ENCODE measurements around the gene ARHGAP42. TPM values are rescaled to one million over a fixed set of nuclear protein-coding genes. Genes with fewer than 3 reads are reported as not detected.

Gene ARHGAP42
- total RNA-seq, 1 donor from 2014 or later = 19.1 TPM

- DNase-seq (ENCODE audit: low spot score) = no peak
- Mint-ChIP-seq H3K27me3 (ENCODE audit: unreplicated experiment) (no peaks in the 10 kb centered on the region), H3K4me3 (ENCODE audit: unreplicated experiment) (no peak overlapping the region), H3K36me3 (ENCODE audit: low read depth, unreplicated experiment) (no peaks in the 10 kb centered on the region), H3K9me3 (ENCODE audit: unreplicated experiment) (no peaks in the 10 kb centered on the region), H3K27ac (ENCODE audit: unreplicated experiment) (no peak overlapping the region), H3K4me1 (ENCODE audit: unreplicated experiment) (no peaks in the 10 kb centered on the region)
- no peak for TF ChIP-seq CTCF (IDR thresholded peaks at IDR 0.05; ENCODE audit: unreplicated experiment)
Observed at GRCh38 chr11:100922121-100922520, 235.0 kb downstream of the ARHGAP42 start.

GRCh38 chr11:100923555-100923954 is 236.5 kb downstream of the ARHGAP42 start:
- Mint-ChIP-seq H3K36me3 (ENCODE audit: low read depth, unreplicated experiment) (no peaks in the 10 kb centered on the region), H3K9me3 (ENCODE audit: unreplicated experiment) (no peaks in the 10 kb centered on the region), H3K4me1 (ENCODE audit: unreplicated experiment) (no peaks in the 10 kb centered on the region), H3K4me3 (ENCODE audit: unreplicated experiment) (no peak overlapping the region), H3K27ac (ENCODE audit: unreplicated experiment) (no peak overlapping the region), H3K27me3 (ENCODE audit: unreplicated experiment) (no peaks in the 10 kb centered on the region)
- DNase-seq (ENCODE audit: low spot score) = no peak
- no peak for TF ChIP-seq CTCF (IDR thresholded peaks at IDR 0.05; ENCODE audit: unreplicated experiment)

- Mint-ChIP-seq H3K36me3 (ENCODE audit: low read depth, unreplicated experiment) (no peaks in the 10 kb centered on the region), H3K27ac (ENCODE audit: unreplicated experiment) (no peak overlapping the region), H3K9me3 (ENCODE audit: unreplicated experiment) (no peaks in the 10 kb centered on the region), H3K27me3 (ENCODE audit: unreplicated experiment) (no peaks in the 10 kb centered on the region), H3K4me1 (ENCODE audit: unreplicated experiment) (no peaks in the 10 kb centered on the region), H3K4me3 (ENCODE audit: unreplicated experiment) (no peak overlapping the region)
- no peak for DNase-seq (ENCODE audit: low spot score)
- no peak for TF ChIP-seq CTCF (IDR thresholded peaks at IDR 0.05; ENCODE audit: unreplicated experiment)
Observed at GRCh38 chr11:100925935-100926334, 238.8 kb downstream of the ARHGAP42 start.

GRCh38 chr11:100927579-100927978 is 240.5 kb downstream of the ARHGAP42 start:
- Mint-ChIP-seq H3K27me3 (ENCODE audit: unreplicated experiment) (no peaks in the 10 kb centered on the region), H3K4me3 (ENCODE audit: unreplicated experiment) (no peak overlapping the region), H3K9me3 (ENCODE audit: unreplicated experiment) (no peaks in the 10 kb centered on the region), H3K36me3 (ENCODE audit: low read depth, unreplicated experiment) (no peaks in the 10 kb centered on the region), H3K4me1 (ENCODE audit: unreplicated experiment) (no peaks in the 10 kb centered on the region), H3K27ac (ENCODE audit: unreplicated experiment) (no peak overlapping the region)
- no peak for TF ChIP-seq CTCF (IDR thresholded peaks at IDR 0.05; ENCODE audit: unreplicated experiment)
- DNase-seq (ENCODE audit: low spot score) = no peak

GRCh38 chr11:100928426-100928825 is 241.3 kb downstream of the ARHGAP42 start:
- TF ChIP-seq CTCF (IDR thresholded peaks at IDR 0.05; ENCODE audit: unreplicated experiment) = no peak
- no peaks in the 10 kb centered on the region for H3K9me3 Mint-ChIP-seq (ENCODE audit: unreplicated experiment)
- DNase-seq (ENCODE audit: low spot score) = no peak

More at GRCh38 chr11:100928426-100928825, 241.3 kb downstream of the ARHGAP42 start:
- H3K4me3 Mint-ChIP-seq (ENCODE audit: unreplicated experiment) = no peak overlapping the region
- no peaks in the 10 kb centered on the region for H3K36me3 Mint-ChIP-seq (ENCODE audit: low read depth, unreplicated experiment)
- H3K4me1 Mint-ChIP-seq (ENCODE audit: unreplicated experiment) = no peaks in the 10 kb centered on the region
- no peak overlapping the region for H3K27ac Mint-ChIP-seq (ENCODE audit: unreplicated experiment)
- no peaks in the 10 kb centered on the region for H3K27me3 Mint-ChIP-seq (ENCODE audit: unreplicated experiment)

All from endothelial cell (in vitro differentiated cells).